Measurements from ENCODE around the gene TRIM28.
"Not testable (repeated sequence)": the region's sequence is repeated elsewhere in the genome, so short reads cannot be mapped to it uniquely, and the experiment has no call there.

Gene TRIM28

DNA sequence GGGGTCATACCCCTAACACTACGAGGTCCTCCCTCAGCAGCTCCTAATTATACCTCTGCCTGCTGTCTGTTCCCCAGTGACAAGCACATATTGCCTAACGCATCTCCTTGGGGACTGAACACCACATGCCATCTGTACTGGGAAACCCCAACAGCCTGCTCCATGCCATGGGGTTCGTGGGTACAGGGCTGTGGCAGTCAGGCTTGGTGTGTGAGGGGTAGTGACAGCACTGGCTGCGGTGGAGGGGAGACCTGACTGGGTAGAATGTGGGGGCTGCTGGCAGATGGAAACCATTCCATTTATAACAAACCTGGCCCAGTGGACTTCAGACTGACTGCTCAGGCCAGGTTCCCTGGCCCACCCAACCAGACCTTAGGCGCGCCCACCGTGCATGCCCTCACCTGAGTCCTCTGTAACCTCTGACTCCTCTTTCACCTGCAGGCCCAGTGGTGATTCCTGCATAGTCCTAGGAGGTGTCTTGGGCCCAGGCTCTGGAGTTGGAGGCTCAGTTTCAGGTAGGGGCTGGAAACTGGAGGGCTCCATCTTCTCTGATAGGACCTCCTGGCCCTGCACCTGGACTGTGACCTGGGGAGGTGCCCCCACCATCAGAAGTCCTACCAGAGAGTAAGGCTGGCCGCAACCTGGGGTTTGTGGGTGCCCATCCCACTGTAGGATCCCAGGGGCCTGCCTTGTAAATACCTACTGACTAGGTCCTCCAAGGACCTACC is 26.2 kb downstream of the TRIM28 start:
- peak overlapping the region; percentile 77 for H3K27ac Mint-ChIP-seq
- H3K9me3 Mint-ChIP-seq, result peaks cover 3 to 5% of the 10 kb centered on the region in 2 donors
- no peak overlapping the region for H3K4me3 Mint-ChIP-seq
- DNase-seq (no peak), ATAC-seq (replicated peaks) (no peak)
- H3K27me3 Mint-ChIP-seq, result no peaks in the 10 kb centered on the region
- H3K36me3 Mint-ChIP-seq, result peaks cover 34 to 40% of the 10 kb centered on the region in 2 donors
- H3K4me1 Mint-ChIP-seq, result peaks cover 30 to 52% of the 10 kb centered on the region in 2 donors

DNA sequence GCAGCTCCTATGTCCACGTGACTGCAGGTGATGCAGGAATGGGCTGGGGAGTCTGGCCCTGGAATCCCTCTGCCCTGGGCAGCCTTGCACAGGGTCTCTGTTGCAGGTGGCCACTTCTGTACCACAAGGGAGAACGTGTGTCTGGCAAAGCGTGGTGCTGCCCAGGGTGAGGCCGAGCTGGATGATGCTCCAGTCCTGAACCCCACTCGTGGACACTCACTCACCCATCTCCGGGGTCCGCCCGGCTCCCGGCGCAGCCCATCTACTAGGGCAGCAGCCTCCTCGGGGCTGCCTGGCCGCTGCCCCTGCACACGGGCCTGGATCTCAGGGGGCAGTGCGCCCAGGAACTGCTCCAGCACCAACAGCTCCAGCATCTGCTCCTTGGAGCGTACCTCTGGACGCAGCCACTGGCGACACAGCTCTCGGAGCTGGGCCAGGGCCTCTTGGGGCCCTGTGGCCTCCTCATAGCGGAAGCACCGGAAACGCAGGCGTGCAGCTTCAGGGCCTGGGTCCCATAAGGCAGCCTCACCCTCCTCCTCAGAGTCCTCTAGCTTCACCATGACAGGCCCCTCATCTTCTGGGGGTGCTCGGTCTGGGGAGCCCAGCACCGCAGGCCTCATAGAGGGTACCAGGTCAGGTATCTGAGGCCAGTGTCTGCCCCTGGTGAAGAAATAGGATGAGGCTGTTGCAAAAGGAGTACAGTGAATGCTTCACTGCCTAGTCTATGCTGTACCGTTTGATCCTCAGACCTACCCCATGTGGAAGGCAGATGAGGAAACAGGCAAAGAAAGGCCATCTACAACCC is 27.1 kb downstream of the TRIM28 start:
- ATAC-seq (replicated peaks), result no peak
- peaks cover 34 to 40% of the 10 kb centered on the region in 2 donors for H3K36me3 Mint-ChIP-seq
- H3K4me3 Mint-ChIP-seq, result no peak overlapping the region
- H3K9me3 Mint-ChIP-seq, result peaks cover 3 to 5% of the 10 kb centered on the region in 2 donors
- no peaks in the 10 kb centered on the region for H3K27me3 Mint-ChIP-seq
- peaks cover 31 to 52% of the 10 kb centered on the region in 2 donors for H3K4me1 Mint-ChIP-seq
- no peak for DNase-seq
- H3K27ac Mint-ChIP-seq, result no peak overlapping the region

DNA sequence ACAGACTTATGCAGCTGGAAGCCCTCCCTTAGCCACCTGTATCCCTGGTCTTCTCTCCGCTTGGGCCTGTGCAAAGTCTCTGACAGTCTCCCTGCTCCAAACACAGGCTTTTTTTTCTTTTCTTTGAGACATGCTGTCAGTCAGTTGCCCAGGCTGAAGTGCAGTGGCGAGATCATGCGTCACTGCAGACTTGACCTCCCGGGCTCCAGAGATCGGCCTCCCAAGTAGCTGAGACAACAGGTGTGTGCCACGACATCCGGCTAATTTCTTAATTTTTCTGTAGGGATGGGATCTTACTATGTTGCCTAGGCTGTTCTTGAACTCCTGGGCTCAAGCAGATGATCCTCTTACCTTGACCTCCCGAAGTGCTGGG is 27.7 kb downstream of the TRIM28 start:
- ATAC-seq (replicated peaks) (no peak), DNase-seq (no peak)
- peaks cover 3 to 5% of the 10 kb centered on the region in 2 donors for H3K9me3 Mint-ChIP-seq
- H3K36me3 Mint-ChIP-seq, result peaks cover 31 to 34% of the 10 kb centered on the region in 2 donors
- peak overlapping the region; percentile 90 to 93 for H3K4me3 Mint-ChIP-seq
- no peaks in the 10 kb centered on the region for H3K27me3 Mint-ChIP-seq
- peaks cover 27 to 47% of the 10 kb centered on the region in 2 donors for H3K4me1 Mint-ChIP-seq
- H3K27ac Mint-ChIP-seq, result no peak overlapping the region

- H3K9me3 Mint-ChIP-seq, result peaks cover 3 to 5% of the 10 kb centered on the region in 2 donors
- ATAC-seq (replicated peaks) (no peak), DNase-seq (no peak)
- peaks cover 31 to 33% of the 10 kb centered on the region in 2 donors for H3K36me3 Mint-ChIP-seq
- H3K27me3 Mint-ChIP-seq, result no peaks in the 10 kb centered on the region
- peak overlapping the region; percentile 90 to 93 for H3K4me3 Mint-ChIP-seq
- peaks cover 27 to 48% of the 10 kb centered on the region in 2 donors for H3K4me1 Mint-ChIP-seq
- peak overlapping the region; percentile 99 for H3K27ac Mint-ChIP-seq
Measured at GRCh38 chr19:58572026-58572817, 28.4 kb downstream of the TRIM28 start.

- ATAC-seq (replicated peaks) (peak; percentile 68 to 69), DNase-seq (peak; percentile 100)
- no peaks in the 10 kb centered on the region for H3K27me3 Mint-ChIP-seq
- H3K27ac Mint-ChIP-seq, result peak within 1 kb of the TSS; percentile 99
- peak within 1 kb of the TSS; percentile 90 to 93 for H3K4me3 Mint-ChIP-seq
- H3K4me1 Mint-ChIP-seq, result peaks cover 33 to 56% of the 10 kb centered on the region in 2 donors
- peaks cover 3 to 5% of the 10 kb centered on the region in 2 donors for H3K9me3 Mint-ChIP-seq
- peaks cover 33 to 34% of the 10 kb centered on the region in 2 donors for H3K36me3 Mint-ChIP-seq
Measured at GRCh38 chr19:58572818-58573657, 29.2 kb downstream of the TRIM28 start, which contains the start of gene MZF1. TSS of gene MZF1 (minus strand) at chr19:58573335. CDS start at chr19:58571389, 1,946 bp downstream.

- Mint-ChIP-seq H3K27me3 (no peaks in the 10 kb centered on the region), H3K9me3 (peaks cover 3 to 5% of the 10 kb centered on the region in 2 donors), H3K4me1 (peaks cover 38 to 58% of the 10 kb centered on the region in 2 donors)
Measured at GRCh38 chr19:58573658-58574164, 29.8 kb downstream of the TRIM28 start.

GRCh38 chr19:58575183-58576041 is 31.5 kb downstream of the TRIM28 start:
- Mint-ChIP-seq H3K4me3 (peak overlapping the region; percentile 90), H3K27me3 (no peaks in the 10 kb centered on the region), H3K27ac (peak overlapping the region; percentile 99), H3K9me3 (peaks cover 3 to 5% of the 10 kb centered on the region in 2 donors), H3K4me1 (peaks cover 42 to 58% of the 10 kb centered on the region in 2 donors), H3K36me3 (peaks cover 26 to 29% of the 10 kb centered on the region in 2 donors)
- DNase-seq (peak; percentile 89), ATAC-seq (replicated peaks) (peak; percentile 64)

More at GRCh38 chr19:58573658-58574164, 29.8 kb downstream of the TRIM28 start:
- Mint-ChIP-seq H3K36me3 (peaks cover 30 to 33% of the 10 kb centered on the region in 2 donors), H3K4me3 (peak overlapping the region; percentile 90 to 93), H3K27ac (peak overlapping the region; percentile 99)
- no peak for DNase-seq
- no peak for ATAC-seq (replicated peaks)

- Mint-ChIP-seq H3K36me3 (peaks cover 22 to 30% of the 10 kb centered on the region in 2 donors), H3K4me3 (peak overlapping the region in 1 of 2 donors; percentile 58), H3K4me1 (peaks cover 40 to 57% of the 10 kb centered on the region in 2 donors)
- DNase-seq; H3K9me3 Mint-ChIP-seq; H3K27ac Mint-ChIP-seq; ATAC-seq (replicated peaks); H3K27me3 Mint-ChIP-seq: not testable (repeated sequence)
Measured at GRCh38 chr19:58577581-58577980, 33.7 kb downstream of the TRIM28 start.

DNA sequence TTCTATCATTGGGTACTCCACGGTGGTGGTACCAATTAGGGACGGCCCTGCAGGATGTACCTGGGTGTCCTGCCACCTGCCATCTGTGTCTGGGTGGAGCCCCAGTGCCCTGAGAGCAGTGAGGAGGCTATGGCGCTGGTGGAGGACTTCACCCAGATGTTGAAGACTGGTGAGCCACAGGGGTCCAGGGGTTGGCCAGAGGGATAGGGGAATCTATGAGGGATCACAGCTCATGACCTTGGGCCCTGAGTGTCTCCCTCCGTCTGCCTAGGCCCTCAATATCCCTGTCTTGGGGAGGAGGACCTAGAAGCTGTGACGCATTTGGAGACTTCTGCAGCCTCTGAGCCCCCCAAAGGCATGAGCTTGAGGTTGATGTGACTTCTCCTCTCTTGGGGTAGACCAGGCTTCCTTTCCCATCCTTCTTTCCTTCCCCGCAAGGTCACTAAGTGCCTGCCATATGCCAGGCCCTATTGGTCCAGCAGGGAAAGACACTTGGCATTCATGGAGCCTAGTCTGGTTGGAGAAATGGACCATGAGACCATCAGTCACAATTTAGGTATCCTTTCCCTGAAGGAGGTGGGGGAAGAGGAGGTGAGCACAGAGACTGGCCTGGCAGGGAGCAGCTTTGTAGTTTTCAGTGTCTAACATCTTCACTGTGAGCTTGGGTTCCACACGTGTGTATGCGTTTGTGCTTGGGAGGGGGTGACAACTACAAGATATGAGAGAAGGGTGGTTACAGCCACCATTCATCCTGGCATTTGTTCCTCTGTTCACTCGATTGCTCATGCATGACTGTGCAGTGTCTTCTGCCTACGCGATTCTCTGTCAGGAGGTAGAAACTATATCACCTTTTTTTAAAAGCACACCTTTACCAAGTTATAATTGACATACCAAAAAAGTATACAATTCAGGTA is 34.4 kb downstream of the TRIM28 start:
- ATAC-seq (replicated peaks), result no peak
- DNase-seq, result no peak
- peak overlapping the region; percentile 40 for H3K27ac Mint-ChIP-seq
- peaks cover 28 to 36% of the 10 kb centered on the region in 2 donors for H3K36me3 Mint-ChIP-seq
- H3K9me3 Mint-ChIP-seq, result peaks cover 0 to 2% of the 10 kb centered on the region in 2 donors
- H3K27me3 Mint-ChIP-seq, result no peaks in the 10 kb centered on the region
- H3K4me3 Mint-ChIP-seq, result peak overlapping the region; percentile 33 to 58
- H3K4me1 Mint-ChIP-seq, result peaks cover 40 to 55% of the 10 kb centered on the region in 2 donors

DNA sequence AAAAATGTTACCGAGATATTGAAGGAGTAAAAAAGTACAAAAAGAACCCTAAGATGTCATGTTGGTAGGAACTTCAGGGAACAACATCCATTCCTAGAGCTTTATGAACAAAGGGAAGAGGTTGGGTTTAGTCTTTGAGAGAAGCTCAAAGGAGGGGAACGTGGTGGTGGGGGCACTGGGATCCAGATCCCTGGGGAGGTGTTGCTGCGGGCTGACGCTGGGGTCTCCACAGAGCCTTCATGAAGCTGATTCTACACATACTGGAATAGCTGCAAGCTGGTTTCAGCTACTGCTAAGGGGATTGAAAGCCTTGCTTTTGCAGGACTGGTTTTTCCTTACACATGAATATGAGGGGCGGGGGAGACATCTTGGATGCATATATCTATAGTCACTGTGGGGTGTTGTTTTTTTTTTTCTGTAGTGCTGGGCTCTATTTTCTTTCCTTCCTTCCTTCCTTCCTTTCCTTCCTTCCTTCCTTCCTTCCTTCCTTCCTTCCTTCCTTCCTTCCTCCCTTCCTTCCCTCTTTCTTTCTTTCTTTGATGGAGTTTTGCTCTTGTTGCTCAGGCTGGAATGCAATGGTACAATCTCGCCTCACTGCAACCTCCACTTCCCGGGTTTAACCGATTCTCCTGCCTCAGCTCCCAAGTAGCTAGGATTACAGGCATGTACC is 35.7 kb downstream of the TRIM28 start:
- Mint-ChIP-seq H3K36me3 (peaks cover 29 to 40% of the 10 kb centered on the region in 2 donors), H3K9me3 (peaks cover 0 to 2% of the 10 kb centered on the region in 2 donors), H3K4me1 (peaks cover 34 to 44% of the 10 kb centered on the region in 2 donors), H3K27ac (no peak overlapping the region), H3K27me3 (no peaks in the 10 kb centered on the region), H3K4me3 (no peak overlapping the region)
- DNase-seq (no peak), ATAC-seq (replicated peaks) (no peak)
